GM12891 (cell line): ENCODE data around the gene RNF217.

Experiments
- PAX5 ChIP-seq: IDR thresholded peaks from 2 replicates; pipeline ENCODE4 v1.6.1; 2011; ENCODE audit warnings: low read length, moderate library complexity, mild to moderate bottlenecking; ENCODE audit not compliant: insufficient read depth, severe bottlenecking
- POLR2A ChIP-seq: IDR thresholded peaks from 2 replicates; pipeline ENCODE4 v1.6.1; 2011; ENCODE audit warnings: low read depth, low read length, control low read depth
- POLR2AphosphoS5 ChIP-seq: IDR thresholded peaks from 2 replicates; pipeline ENCODE4 v1.6.1; 2011; ENCODE audit warnings: low read depth, low read length, control low read depth
- POU2F2 ChIP-seq: IDR thresholded peaks from 2 replicates; pipeline ENCODE4 v1.6.1; 2011; ENCODE audit warnings: low read depth, mild to moderate bottlenecking, control low read depth, low read length, moderate library complexity
- SPI1 ChIP-seq: IDR thresholded peaks from 2 replicates; pipeline ENCODE4 v1.6.1; 2011; ENCODE audit warnings: low read depth, low read length, control low read depth
- TAF1 ChIP-seq: IDR thresholded peaks from 2 replicates; pipeline ENCODE4 v1.6.1; 2011; ENCODE audit warnings: low read depth, low read length, control low read depth

- TF ChIP-seq POLR2A, result no peak
- no peak for TF ChIP-seq TAF1
- TF ChIP-seq SPI1, result no peak
- TF ChIP-seq POLR2AphosphoS5, result no peak
- no peak for TF ChIP-seq PAX5
- no peak for TF ChIP-seq POU2F2
Measured at GRCh38 chr6:125107048-125107447, 144.8 kb downstream of the RNF217 start.
